PC-9 (cell line): Measurements from ENCODE around the gene MMP13. TPM values are rescaled to one million over a fixed set of nuclear protein-coding genes. Genes with fewer than 3 reads are reported as not detected.

Experiments
- BruUV-seq: library from RNA; stranded (reverse); fragments of 400-500 nt; replicated peaks from 2 replicates; lab custom pipeline; 2021; lab: Mats Ljungman, UMichigan
- CTCF ChIA-PET: fragments of 300-600 bp; sonication (Branson Sonifier 250); formaldehyde crosslinking; loops from one replicate; lab custom pipeline; 2022; ENCODE audit warnings: antibody characterized with exemption; lab: Charles Lee
- POLR2A ChIA-PET: fragments of 300-600 bp; sonication (Branson Sonifier 250); formaldehyde crosslinking; loops from one replicate; lab custom pipeline; 2022; ENCODE audit warnings: antibody characterized with exemption; ENCODE audit not compliant: unreplicated experiment; lab: Charles Lee
- DNase-seq, 2 experiments: peaks; one replicate each; pipeline versions ENCODE4 v3.0.0 to v3.0.0-alpha.2; 2015 to 2022; ENCODE audit warnings: mixed read lengths in 1 of 2
- H2AFZ ChIP-seq: fragments of 200-600 bp; sonication (generic); 2 replicates; pipeline ENCODE4 v1.8.1; 2017; ENCODE audit warnings: antibody characterized with exemption
- H3F3A ChIP-seq: fragments of 200-600 bp; sonication (generic); 2 replicates; pipeline ENCODE4 v1.8.1; 2017; ENCODE audit warnings: antibody characterized with exemption, mild to moderate bottlenecking, low read depth; ENCODE audit not compliant: insufficient read depth
- H3K27ac ChIP-seq: fragments of 200-600 bp; sonication (generic); 2 replicates; pipeline ENCODE4 v1.6.1; 2016; ENCODE audit warnings: mixed run types
- H3K27me3 ChIP-seq: fragments of 200-600 bp; sonication (generic); 2 replicates; pipeline ENCODE4 v1.6.1; 2016; ENCODE audit warnings: low read depth, mixed run types; ENCODE audit not compliant: insufficient read depth
- H3K36me3 ChIP-seq: fragments of 200-600 bp; sonication (generic); 2 replicates; pipeline ENCODE4 v1.6.1; 2016; ENCODE audit warnings: low read depth, mixed run types
- H3K4me1 ChIP-seq: fragments of 200-600 bp; sonication (generic); replicated peaks from 2 replicates; pipeline ENCODE4 v1.6.1; 2016; ENCODE audit warnings: mixed run types; ENCODE audit not compliant: insufficient read depth
- H3K4me2 ChIP-seq: fragments of 200-600 bp; sonication (generic); 2 replicates; pipeline ENCODE4 v1.6.1; 2017; ENCODE audit warnings: mixed run types
- H3K4me3 ChIP-seq: fragments of 200-600 bp; sonication (generic); 2 replicates; pipeline ENCODE4 v1.6.1; 2016; ENCODE audit warnings: mixed run types
- H3K79me2 ChIP-seq: fragments of 200-600 bp; sonication (generic); 2 replicates; pipeline ENCODE4 v1.6.1; 2017; ENCODE audit warnings: low read depth, mixed run types
- H3K9me2 ChIP-seq: fragments of 200-600 bp; sonication (generic); 2 replicates; pipeline ENCODE4 v1.8.1; 2017; ENCODE audit warnings: mild to moderate bottlenecking; ENCODE audit not compliant: insufficient read depth
- H3K9me3 ChIP-seq: fragments of 200-600 bp; sonication (generic); 2 replicates; pipeline ENCODE4 v1.8.1; 2016; ENCODE audit warnings: low read depth; ENCODE audit not compliant: insufficient read depth
- H4K20me1 ChIP-seq: fragments of 200-600 bp; sonication (generic); 2 replicates; pipeline ENCODE4 v1.8.1; 2017; ENCODE audit not compliant: insufficient read depth
- EZH2 ChIP-seq: fragments of 200-600 bp; sonication (generic); IDR thresholded peaks from 2 replicates; pipeline ENCODE4 v1.8.0; 2017; ENCODE audit warnings: antibody characterized with exemption, low read depth
- intact Hi-C: fragments of 100-400 bp; cut with micrococcal nuclease; formaldehyde crosslinking; loops from one replicate; pipeline ENCODE4 v1.10.0; 2022; ENCODE audit not compliant: unreplicated experiment
- total RNA-seq: library from RNA; stranded (reverse); gene quantifications from 2 replicates; pipeline ENCODE4 v1.2.3, GENCODE V29; 2021
- TF ChIP-seq, protein P1 (sequence below): fragments of 200-600 bp; sonication (generic); conservative IDR thresholded peaks from 2 replicates; pipeline ENCODE4 v1.6.1; 2017; ENCODE audit warnings: mixed run types, antibody characterized with exemption, mild to moderate bottlenecking, moderate library complexity

The MMP13 gene
- total RNA-seq, 1 experiment from 2014 or later = not detected

DNA sequence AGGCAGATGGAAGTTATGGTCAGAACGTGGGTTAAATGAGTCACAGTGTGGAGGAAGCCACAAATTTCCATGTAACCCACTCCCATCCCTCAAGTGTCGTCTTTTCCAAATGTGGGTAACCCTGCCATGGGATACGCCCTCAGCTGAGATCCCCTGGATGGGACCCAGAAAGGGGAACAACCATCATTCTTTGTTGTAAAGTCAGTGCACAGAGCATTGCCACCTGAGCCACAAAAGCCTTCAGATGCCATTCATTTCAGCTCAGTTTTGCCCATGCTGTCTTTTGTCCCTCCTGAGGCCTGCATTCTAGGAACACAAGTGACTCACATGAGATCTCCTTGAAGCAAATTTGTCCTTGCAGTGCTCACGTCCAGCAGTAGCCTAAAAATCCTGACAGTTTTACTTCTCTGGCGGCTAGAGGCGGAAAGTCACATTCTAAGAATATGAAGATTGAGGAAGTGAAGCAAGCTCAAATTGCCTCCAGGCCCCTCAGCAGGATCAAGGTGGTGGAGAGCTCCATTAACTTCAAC, 30.6 kb downstream of the MMP13 start:
- H3K4me2 ChIP-seq = no peak overlapping the region
- no peaks in the 10 kb centered on the region for H3K9me3 ChIP-seq
- no peak overlapping the region for H2AFZ ChIP-seq
- H3K27ac ChIP-seq = no peak overlapping the region
- H3K4me3 ChIP-seq = no peak overlapping the region
- no peaks in the 10 kb centered on the region for H3K9me2 ChIP-seq
- DNase-seq = peak in 1 of 2 experiments; percentile 6
- BruUV-seq = no TSS peak
- intact Hi-C loops = no loop called here
- no peaks in the 10 kb centered on the region for H3K36me3 ChIP-seq
- no peaks in the 10 kb centered on the region for H3K79me2 ChIP-seq
- TF ChIP-seq, protein P1, sequence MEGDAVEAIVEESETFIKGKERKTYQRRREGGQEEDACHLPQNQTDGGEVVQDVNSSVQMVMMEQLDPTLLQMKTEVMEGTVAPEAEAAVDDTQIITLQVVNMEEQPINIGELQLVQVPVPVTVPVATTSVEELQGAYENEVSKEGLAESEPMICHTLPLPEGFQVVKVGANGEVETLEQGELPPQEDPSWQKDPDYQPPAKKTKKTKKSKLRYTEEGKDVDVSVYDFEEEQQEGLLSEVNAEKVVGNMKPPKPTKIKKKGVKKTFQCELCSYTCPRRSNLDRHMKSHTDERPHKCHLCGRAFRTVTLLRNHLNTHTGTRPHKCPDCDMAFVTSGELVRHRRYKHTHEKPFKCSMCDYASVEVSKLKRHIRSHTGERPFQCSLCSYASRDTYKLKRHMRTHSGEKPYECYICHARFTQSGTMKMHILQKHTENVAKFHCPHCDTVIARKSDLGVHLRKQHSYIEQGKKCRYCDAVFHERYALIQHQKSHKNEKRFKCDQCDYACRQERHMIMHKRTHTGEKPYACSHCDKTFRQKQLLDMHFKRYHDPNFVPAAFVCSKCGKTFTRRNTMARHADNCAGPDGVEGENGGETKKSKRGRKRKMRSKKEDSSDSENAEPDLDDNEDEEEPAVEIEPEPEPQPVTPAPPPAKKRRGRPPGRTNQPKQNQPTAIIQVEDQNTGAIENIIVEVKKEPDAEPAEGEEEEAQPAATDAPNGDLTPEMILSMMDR = no peak
- no peak for TF ChIP-seq EZH2
- POLR2A ChIA-PET = no interaction called here
- H4K20me1 ChIP-seq = no peaks in the 10 kb centered on the region
- CTCF ChIA-PET = interaction anchor here (0.6 to 1.1 kb wide), 2 partner anchors 10 kb away, joined by 3 to 4 read pairs; no protein-coding TSS in a partner anchor
- H3F3A ChIP-seq = no peaks in the 10 kb centered on the region
- no peaks in the 10 kb centered on the region for H3K4me1 ChIP-seq
- no peaks in the 10 kb centered on the region for H3K27me3 ChIP-seq

DNA sequence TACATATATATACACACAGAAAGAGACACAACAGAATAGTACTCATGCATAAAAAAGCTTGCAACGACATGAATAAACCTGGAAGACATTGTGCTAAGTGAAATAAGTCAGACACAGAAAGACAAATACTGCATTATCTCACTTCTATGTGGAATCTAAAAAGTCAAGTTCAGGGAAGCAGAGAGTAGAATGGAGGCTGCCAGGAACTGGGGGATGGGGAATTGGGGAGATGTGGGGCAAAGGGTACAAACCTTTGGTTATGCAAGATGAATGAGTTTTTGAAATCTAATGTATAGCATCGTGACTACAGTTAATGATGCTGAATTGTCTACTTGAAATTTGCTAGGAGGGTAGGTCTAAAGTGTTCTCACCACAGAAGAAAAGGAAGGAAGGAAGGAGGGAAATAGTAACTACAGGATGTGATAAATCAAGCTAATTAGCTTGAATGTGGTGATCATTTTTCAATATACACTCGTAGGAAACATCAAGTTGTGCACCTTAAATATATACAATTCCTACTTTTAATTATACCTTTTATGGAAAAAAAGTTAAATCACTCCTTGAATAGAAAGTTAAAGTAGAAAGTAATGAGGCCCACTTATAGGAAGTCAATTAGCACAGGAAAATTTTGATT, 33.8 kb downstream of the MMP13 start:
- H3K4me3 ChIP-seq = no peak overlapping the region
- no peaks in the 10 kb centered on the region for H4K20me1 ChIP-seq
- no peak overlapping the region for H3K4me2 ChIP-seq
- CTCF ChIA-PET = no interaction called here
- no peaks in the 10 kb centered on the region for H3K4me1 ChIP-seq
- intact Hi-C loops = no loop called here
- no peak overlapping the region for H2AFZ ChIP-seq
- TF ChIP-seq, protein P1 = no peak
- TF ChIP-seq EZH2 = no peak
- POLR2A ChIA-PET = no interaction called here
- no TSS peak for BruUV-seq
- H3K79me2 ChIP-seq = no peaks in the 10 kb centered on the region
- no peaks in the 10 kb centered on the region for H3K9me3 ChIP-seq
- H3K36me3 ChIP-seq = no peaks in the 10 kb centered on the region
- H3K27me3 ChIP-seq = no peaks in the 10 kb centered on the region
- DNase-seq = no peak
- no peaks in the 10 kb centered on the region for H3K9me2 ChIP-seq
- H3F3A ChIP-seq = no peaks in the 10 kb centered on the region
- no peak overlapping the region for H3K27ac ChIP-seq

DNA sequence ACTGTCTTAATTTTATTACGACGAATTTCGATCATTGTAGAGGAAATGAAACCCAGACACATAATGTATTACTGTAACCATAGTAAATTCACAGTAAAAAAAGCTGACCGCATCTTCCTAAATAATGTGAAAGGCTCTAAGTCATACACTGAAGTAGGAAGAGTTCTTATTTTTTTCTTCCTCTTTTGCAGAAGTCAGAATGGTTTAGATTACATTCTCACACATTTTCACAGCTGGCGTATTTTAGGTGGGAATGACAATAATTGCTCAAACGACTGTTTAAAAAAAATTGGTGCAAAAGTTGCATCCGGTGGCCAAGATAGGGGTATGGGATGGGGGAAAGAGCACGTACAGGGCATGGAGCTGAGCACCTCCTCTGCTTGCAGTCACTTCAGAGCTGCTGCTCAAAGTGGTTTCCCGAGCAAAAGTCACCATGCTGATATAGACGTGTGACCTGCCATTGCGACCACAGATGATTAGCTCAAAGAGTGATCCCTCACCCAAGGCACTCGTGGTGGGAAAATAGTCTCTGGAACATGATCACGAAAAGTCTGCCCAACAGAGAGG, 35.3 kb downstream of the MMP13 start:
- no peaks in the 10 kb centered on the region for H3K36me3 ChIP-seq
- H3K9me2 ChIP-seq = no peaks in the 10 kb centered on the region
- no peaks in the 10 kb centered on the region for H4K20me1 ChIP-seq
- H3K79me2 ChIP-seq = no peaks in the 10 kb centered on the region
- H3K4me2 ChIP-seq = no peak overlapping the region
- no peaks in the 10 kb centered on the region for H3F3A ChIP-seq
- H3K4me1 ChIP-seq = no peaks in the 10 kb centered on the region
- no peak for DNase-seq
- BruUV-seq = no TSS peak
- H3K27ac ChIP-seq = no peak overlapping the region
- CTCF ChIA-PET = no interaction called here
- POLR2A ChIA-PET = interaction anchor here (0.6 kb wide), 1 partner anchor 253 kb away, joined by 3 read pairs; no protein-coding TSS in a partner anchor
- no peaks in the 10 kb centered on the region for H3K27me3 ChIP-seq
- H3K4me3 ChIP-seq = no peak overlapping the region
- intact Hi-C loops = no loop called here
- H3K9me3 ChIP-seq = no peaks in the 10 kb centered on the region
- H2AFZ ChIP-seq = no peak overlapping the region
- TF ChIP-seq, protein P1 = no peak
- no peak for TF ChIP-seq EZH2
